Panc1 (cell line): ENCODE results near the gene ZNF318. TPM values are rescaled to one million over a fixed set of nuclear protein-coding genes. Genes with fewer than 3 reads are reported as not detected.
"Not testable (repeated sequence)": the region's sequence is repeated elsewhere in the genome, so short reads cannot be mapped to it uniquely, and the experiment has no call there.

Experiments used
- ATAC-seq: fragments of 200-7000 bp; cut with Tn5 transposase; 2 replicates; pipeline ENCODE4 v1.9.1; 2020; ENCODE audit warnings: mild to moderate bottlenecking, moderate library complexity
- BruUV-seq: library from RNA; stranded (reverse); fragments of 400-500 nt; replicated peaks from 2 replicates; lab custom pipeline; 2021; lab: Mats Ljungman, UMichigan
- CTCF ChIA-PET: fragments of 300-600 bp; sonication (Branson Sonifier 250); formaldehyde crosslinking; loops from one replicate; lab custom pipeline; 2022; ENCODE audit warnings: antibody characterized with exemption; lab: Charles Lee
- POLR2A ChIA-PET: fragments of 300-600 bp; sonication (Branson Sonifier 250); formaldehyde crosslinking; loops from one replicate; lab custom pipeline; 2022; ENCODE audit warnings: antibody characterized with exemption; lab: Charles Lee
- DNase-seq: peaks from one replicate; pipeline ENCODE4 v3.0.0-alpha.2; 2010; ENCODE audit warnings: low read depth, low spot score
- H3K27ac ChIP-seq: 2 replicates; pipeline ENCODE4 v1.5.1; 2011; ENCODE audit warnings: mild to moderate bottlenecking, low read length, inconsistent platforms
- H3K27me3 ChIP-seq: fragments of 200-500 bp; sonication (Bioruptor generic); 2 replicates; pipeline ENCODE4 v1.6.0; 2014; ENCODE audit warnings: low read length, inconsistent platforms; ENCODE audit not compliant: control insufficient read depth, insufficient read depth
- H3K36me3 ChIP-seq: fragments of 200-500 bp; sonication (Bioruptor generic); 2 replicates; pipeline ENCODE4 v1.5.1; 2014; ENCODE audit warnings: inconsistent platforms, mild to moderate bottlenecking, low read length, moderate library complexity; ENCODE audit not compliant: control insufficient read depth, insufficient read depth
- H3K4me1 ChIP-seq: 2 replicates; pipeline ENCODE4 v1.5.1; 2011; ENCODE audit warnings: inconsistent platforms, mild to moderate bottlenecking, low read length, moderate library complexity; ENCODE audit not compliant: control insufficient read depth, insufficient read depth
- H3K4me3 ChIP-seq, 2 experiments: 2 replicates each; pipeline ENCODE4 v1.5.1; 2011 to 2012; ENCODE audit warnings: low read depth in 2 of 2, low read length in 2 of 2, mild to moderate bottlenecking in 2 of 2, inconsistent platforms in 1 of 2, moderate library complexity in 1 of 2
- H3K9me3 ChIP-seq: fragments of 200-500 bp; sonication (Bioruptor generic); 2 replicates; pipeline ENCODE4 v1.5.1; 2014; ENCODE audit warnings: low read depth, mild to moderate bottlenecking, inconsistent platforms, low read length, moderate library complexity; ENCODE audit not compliant: control insufficient read depth, insufficient read depth
- POLR2AphosphoS5 ChIP-seq: IDR thresholded peaks from 2 replicates; pipeline ENCODE4 v1.6.1; 2012; ENCODE audit warnings: mild to moderate bottlenecking, low read depth, low read length, moderate library complexity
- SIN3A ChIP-seq: IDR thresholded peaks from 2 replicates; pipeline ENCODE4 v1.6.1; 2012; ENCODE audit warnings: low read depth, mild to moderate bottlenecking, low read length, moderate library complexity, borderline replicate concordance; ENCODE audit not compliant: insufficient read depth
- TCF7L2 ChIP-seq: IDR thresholded peaks from 2 replicates; pipeline ENCODE4 v1.6.1; 2011; ENCODE audit warnings: mild to moderate bottlenecking, low read depth, low read length, inconsistent platforms
- in situ Hi-C: cut with HindIII; loops from 2 replicates; pipeline ENCODE4 v1.10.0; 2016; ENCODE audit warnings: low sequenced_read_pairs, low pct_unique_long_range_greater_than_20kb
- intact Hi-C: fragments of 100-400 bp; cut with micrococcal nuclease; formaldehyde crosslinking; loops from one replicate; pipeline ENCODE4 v1.10.0; 2022; ENCODE audit not compliant: unreplicated experiment
- total RNA-seq: library from RNA; stranded (reverse); gene quantifications from one replicate; pipeline ENCODE4 v1.2.1, GENCODE V29; 2021; ENCODE audit not compliant: unreplicated experiment
- TF ChIP-seq, protein P1 (sequence below), 2 experiments: IDR thresholded peaks; 2 replicates each; pipeline ENCODE4 v1.6.1; 2011 to 2012; ENCODE audit warnings: low read depth in 2 of 2, control low read depth in 1 of 2, low read length in 1 of 2, mild to moderate bottlenecking in 1 of 2, moderate library complexity in 1 of 2; ENCODE audit not compliant: insufficient read depth in 1 of 2
- TF ChIP-seq, protein P2 (sequence below): fragments of 450-650 bp; IDR thresholded peaks from 2 replicates; pipeline ENCODE4 v1.5.1; 2017; ENCODE audit warnings: mild to moderate bottlenecking

ZNF318 gene
- total RNA-seq, 1 experiment from 2014 or later, result 28.0 TPM

DNA sequence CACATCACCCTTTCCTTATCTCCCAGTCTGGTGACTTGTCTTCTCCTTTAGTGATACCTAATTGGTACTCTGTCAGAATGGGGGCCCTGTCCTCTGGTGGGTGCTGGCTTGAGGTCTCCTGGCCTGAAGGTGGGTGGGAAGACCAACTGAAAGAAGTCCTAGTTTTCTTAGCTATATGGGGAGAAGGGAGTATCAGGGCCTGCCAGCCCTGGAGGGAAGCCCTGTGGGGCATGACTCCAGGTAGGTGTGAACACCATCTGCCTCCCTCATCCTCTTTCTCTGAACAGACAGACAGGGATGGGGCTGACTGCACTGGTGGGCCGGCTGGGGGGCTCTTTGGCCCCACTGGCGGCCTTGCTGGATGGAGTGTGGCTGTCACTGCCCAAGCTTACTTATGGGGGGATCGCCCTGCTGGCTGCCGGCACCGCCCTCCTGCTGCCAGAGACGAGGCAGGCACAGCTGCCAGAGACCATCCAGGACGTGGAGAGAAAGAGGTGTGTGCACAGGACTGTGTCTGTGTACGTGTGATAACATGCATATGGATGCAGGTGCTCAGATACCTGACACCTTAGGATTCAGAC is 65.6 kb downstream of the ZNF318 start:
- BruUV-seq, result no TSS peak
- H3K36me3 ChIP-seq, result no peaks in the 10 kb centered on the region
- no peak overlapping the region for H3K27ac ChIP-seq
- TF ChIP-seq SIN3A (no peak), TCF7L2 (no peak), POLR2AphosphoS5 (no peak)
- TF ChIP-seq, protein P1, sequence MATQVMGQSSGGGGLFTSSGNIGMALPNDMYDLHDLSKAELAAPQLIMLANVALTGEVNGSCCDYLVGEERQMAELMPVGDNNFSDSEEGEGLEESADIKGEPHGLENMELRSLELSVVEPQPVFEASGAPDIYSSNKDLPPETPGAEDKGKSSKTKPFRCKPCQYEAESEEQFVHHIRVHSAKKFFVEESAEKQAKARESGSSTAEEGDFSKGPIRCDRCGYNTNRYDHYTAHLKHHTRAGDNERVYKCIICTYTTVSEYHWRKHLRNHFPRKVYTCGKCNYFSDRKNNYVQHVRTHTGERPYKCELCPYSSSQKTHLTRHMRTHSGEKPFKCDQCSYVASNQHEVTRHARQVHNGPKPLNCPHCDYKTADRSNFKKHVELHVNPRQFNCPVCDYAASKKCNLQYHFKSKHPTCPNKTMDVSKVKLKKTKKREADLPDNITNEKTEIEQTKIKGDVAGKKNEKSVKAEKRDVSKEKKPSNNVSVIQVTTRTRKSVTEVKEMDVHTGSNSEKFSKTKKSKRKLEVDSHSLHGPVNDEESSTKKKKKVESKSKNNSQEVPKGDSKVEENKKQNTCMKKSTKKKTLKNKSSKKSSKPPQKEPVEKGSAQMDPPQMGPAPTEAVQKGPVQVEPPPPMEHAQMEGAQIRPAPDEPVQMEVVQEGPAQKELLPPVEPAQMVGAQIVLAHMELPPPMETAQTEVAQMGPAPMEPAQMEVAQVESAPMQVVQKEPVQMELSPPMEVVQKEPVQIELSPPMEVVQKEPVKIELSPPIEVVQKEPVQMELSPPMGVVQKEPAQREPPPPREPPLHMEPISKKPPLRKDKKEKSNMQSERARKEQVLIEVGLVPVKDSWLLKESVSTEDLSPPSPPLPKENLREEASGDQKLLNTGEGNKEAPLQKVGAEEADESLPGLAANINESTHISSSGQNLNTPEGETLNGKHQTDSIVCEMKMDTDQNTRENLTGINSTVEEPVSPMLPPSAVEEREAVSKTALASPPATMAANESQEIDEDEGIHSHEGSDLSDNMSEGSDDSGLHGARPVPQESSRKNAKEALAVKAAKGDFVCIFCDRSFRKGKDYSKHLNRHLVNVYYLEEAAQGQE (IDR thresholded peaks at IDR 0.05; ENCODE audit: insufficient read depth in 1 of 2, low read depth in 2 of 2, low read length in 1 of 2), result no peak
- TF ChIP-seq, protein P2, sequence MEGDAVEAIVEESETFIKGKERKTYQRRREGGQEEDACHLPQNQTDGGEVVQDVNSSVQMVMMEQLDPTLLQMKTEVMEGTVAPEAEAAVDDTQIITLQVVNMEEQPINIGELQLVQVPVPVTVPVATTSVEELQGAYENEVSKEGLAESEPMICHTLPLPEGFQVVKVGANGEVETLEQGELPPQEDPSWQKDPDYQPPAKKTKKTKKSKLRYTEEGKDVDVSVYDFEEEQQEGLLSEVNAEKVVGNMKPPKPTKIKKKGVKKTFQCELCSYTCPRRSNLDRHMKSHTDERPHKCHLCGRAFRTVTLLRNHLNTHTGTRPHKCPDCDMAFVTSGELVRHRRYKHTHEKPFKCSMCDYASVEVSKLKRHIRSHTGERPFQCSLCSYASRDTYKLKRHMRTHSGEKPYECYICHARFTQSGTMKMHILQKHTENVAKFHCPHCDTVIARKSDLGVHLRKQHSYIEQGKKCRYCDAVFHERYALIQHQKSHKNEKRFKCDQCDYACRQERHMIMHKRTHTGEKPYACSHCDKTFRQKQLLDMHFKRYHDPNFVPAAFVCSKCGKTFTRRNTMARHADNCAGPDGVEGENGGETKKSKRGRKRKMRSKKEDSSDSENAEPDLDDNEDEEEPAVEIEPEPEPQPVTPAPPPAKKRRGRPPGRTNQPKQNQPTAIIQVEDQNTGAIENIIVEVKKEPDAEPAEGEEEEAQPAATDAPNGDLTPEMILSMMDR, result no peak
- intact Hi-C loops (no loop called here), in situ Hi-C loops (no loop called here)
- ChIA-PET POLR2A (no interaction called here), CTCF (no interaction called here)
- no peak overlapping the region for H3K4me3 ChIP-seq
- no peak for DNase-seq
- H3K9me3 ChIP-seq, result no peaks in the 10 kb centered on the region
- no peak for ATAC-seq
- no peaks in the 10 kb centered on the region for H3K4me1 ChIP-seq
- no peaks in the 10 kb centered on the region for H3K27me3 ChIP-seq

DNA sequence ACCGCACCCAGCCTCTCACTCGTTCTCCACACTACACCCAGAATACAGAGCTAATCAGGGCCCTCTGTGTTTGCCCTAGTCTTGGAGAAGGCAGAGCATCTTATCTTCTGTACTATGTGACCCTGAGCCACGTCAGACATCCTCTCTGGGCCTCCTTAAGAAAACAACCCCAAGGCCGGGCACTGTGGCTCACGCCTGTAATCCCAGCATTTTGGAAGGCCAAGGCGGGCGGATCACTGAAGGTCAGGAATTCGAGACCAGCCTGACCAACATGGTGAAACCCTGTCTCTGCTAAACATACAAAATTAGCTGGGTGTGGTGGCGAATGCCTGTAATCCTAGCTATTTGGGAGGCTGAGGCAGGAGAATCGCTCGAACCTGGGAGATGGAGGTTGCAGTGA is 66.4 kb downstream of the ZNF318 start:
- H3K9me3 ChIP-seq, intact Hi-C loops, BruUV-seq, H3K27me3 ChIP-seq, CTCF ChIA-PET, POLR2A ChIA-PET, H3K4me1 ChIP-seq, ATAC-seq, DNase-seq, in situ Hi-C loops, H3K36me3 ChIP-seq, H3K27ac ChIP-seq, H3K4me3 ChIP-seq: not testable (repeated sequence)

DNA sequence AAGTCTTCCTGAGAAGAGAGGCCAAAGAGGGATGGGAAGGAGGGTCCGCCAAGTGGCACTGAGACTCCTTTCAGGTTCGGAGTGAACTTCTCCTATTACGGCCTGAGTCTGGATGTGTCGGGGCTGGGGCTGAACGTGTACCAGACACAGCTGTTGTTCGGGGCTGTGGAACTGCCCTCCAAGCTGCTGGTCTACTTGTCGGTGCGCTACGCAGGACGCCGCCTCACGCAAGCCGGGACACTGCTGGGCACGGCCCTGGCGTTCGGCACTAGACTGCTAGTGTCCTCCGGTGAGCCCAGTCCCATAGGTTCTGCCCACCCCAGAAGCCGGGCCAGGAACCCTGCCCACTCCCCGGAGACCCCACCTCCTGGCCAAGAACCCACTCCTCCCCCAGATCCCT is 67.3 kb downstream of the ZNF318 start:
- BruUV-seq, result no TSS peak
- POLR2A ChIA-PET, result no interaction called here
- intact Hi-C loops, result no loop called here

More for the DNA sequence above, 67.3 kb downstream of the ZNF318 start:
- CTCF ChIA-PET, result no interaction called here
- Histone ChIP-seq H3K27me3 (no peaks in the 10 kb centered on the region), H3K9me3 (no peaks in the 10 kb centered on the region), H3K36me3 (no peaks in the 10 kb centered on the region), H3K4me3 (no peak overlapping the region), H3K4me1 (no peaks in the 10 kb centered on the region), H3K27ac (no peak overlapping the region)
- TF ChIP-seq POLR2AphosphoS5 (no peak), TCF7L2 (no peak), SIN3A (no peak)
- TF ChIP-seq, protein P2, result no peak
- TF ChIP-seq, protein P1 (IDR thresholded peaks at IDR 0.05; ENCODE audit: insufficient read depth in 1 of 2, low read depth in 2 of 2, low read length in 1 of 2), result no peak
- in situ Hi-C loops, result no loop called here
- ATAC-seq, result no peak
- DNase-seq, result no peak
